HEK293 (cell line): ENCODE data around the gene SPATA16.

Source experiments
- ZBTB1 ChIP-seq: fragments of 450-650 bp; formaldehyde crosslinking; IDR thresholded peaks from 2 replicates; pipeline ENCODE4 v1.5.1; 2016; ENCODE audit warnings: missing biosample characterization, missing genetic modification characterization
- ZBTB26 ChIP-seq: fragments of 450-650 bp; formaldehyde crosslinking; optimal IDR thresholded peaks from 2 replicates; pipeline ENCODE3; 2016; ENCODE audit warnings: missing biosample characterization, mild to moderate bottlenecking, missing genetic modification characterization
- ZFP37 ChIP-seq: fragments of 450-650 bp; formaldehyde crosslinking; IDR thresholded peaks from 2 replicates; pipeline ENCODE4 v1.5.1; 2016; ENCODE audit warnings: missing biosample characterization, missing genetic modification characterization
- ZNF501 ChIP-seq: fragments of 450-650 bp; formaldehyde crosslinking; IDR thresholded peaks from 2 replicates; pipeline ENCODE4 v1.5.1; 2016; ENCODE audit warnings: missing biosample characterization, missing genetic modification characterization
- ZNF639 ChIP-seq: fragments of 450-650 bp; formaldehyde crosslinking; IDR thresholded peaks from 2 replicates; pipeline ENCODE4 v1.5.1; 2016; ENCODE audit warnings: missing biosample characterization, missing genetic modification characterization
- ZNF785 ChIP-seq: fragments of 450-650 bp; formaldehyde crosslinking; IDR thresholded peaks from 2 replicates; pipeline ENCODE4 v1.5.1; 2016; ENCODE audit warnings: missing biosample characterization, missing genetic modification characterization
- TF ChIP-seq, protein P1 (sequence below): fragments of 450-650 bp; formaldehyde crosslinking; IDR thresholded peaks from 2 replicates; pipeline ENCODE4 v1.5.1; 2016; ENCODE audit warnings: missing biosample characterization, missing genetic modification characterization

- TF ChIP-seq, protein P1, sequence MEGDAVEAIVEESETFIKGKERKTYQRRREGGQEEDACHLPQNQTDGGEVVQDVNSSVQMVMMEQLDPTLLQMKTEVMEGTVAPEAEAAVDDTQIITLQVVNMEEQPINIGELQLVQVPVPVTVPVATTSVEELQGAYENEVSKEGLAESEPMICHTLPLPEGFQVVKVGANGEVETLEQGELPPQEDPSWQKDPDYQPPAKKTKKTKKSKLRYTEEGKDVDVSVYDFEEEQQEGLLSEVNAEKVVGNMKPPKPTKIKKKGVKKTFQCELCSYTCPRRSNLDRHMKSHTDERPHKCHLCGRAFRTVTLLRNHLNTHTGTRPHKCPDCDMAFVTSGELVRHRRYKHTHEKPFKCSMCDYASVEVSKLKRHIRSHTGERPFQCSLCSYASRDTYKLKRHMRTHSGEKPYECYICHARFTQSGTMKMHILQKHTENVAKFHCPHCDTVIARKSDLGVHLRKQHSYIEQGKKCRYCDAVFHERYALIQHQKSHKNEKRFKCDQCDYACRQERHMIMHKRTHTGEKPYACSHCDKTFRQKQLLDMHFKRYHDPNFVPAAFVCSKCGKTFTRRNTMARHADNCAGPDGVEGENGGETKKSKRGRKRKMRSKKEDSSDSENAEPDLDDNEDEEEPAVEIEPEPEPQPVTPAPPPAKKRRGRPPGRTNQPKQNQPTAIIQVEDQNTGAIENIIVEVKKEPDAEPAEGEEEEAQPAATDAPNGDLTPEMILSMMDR (tag by site-specific recombination), result no peak
- TF ChIP-seq ZBTB26, result no peak
- TF ChIP-seq ZFP37, result no peak
- TF ChIP-seq ZNF639, result no peak
- TF ChIP-seq ZNF785, result no peak
- TF ChIP-seq ZBTB1 (tag by site-specific recombination), result no peak
- TF ChIP-seq ZNF501, result no peak
Measured at GRCh38 chr3:172924546-172924945, 216.5 kb downstream of the SPATA16 start.
